Measurements from ENCODE around the gene NBPF14.

The NBPF14 gene

DNA sequence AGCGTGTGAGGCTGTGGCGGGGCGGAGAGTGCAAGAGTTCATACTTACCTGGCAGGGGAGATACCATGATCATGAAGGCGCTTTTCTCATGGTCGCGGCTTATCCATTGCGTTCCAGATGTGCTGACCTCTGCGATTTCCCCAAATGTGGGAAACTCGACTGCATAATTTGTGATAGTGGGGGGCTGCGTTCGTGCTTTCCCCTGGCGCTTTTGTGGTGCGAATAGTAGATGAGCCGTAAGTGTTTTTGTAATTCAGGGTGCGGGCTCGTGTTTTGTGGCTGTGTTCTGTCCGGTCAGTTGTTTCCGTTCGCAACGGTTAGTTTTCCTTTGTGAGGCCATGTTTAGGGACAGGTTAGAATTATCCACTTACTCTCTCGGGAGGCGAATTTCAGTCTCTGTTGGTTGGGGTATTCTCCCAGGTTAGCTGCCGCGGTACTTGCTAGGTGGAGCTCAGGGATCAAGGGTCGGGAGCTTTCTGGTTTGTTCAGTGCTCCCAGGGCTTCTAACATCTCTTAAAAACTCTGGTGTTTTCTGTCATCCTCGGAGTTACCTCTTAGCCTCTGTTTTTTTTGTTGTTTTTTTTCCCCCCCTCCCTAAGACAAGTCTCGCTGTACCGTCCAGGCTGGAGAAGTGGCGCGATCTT is 73.1 kb downstream of the NBPF14 start (continued):
- peak; percentile 97 for TF ChIP-seq ZNF391 (tag by site-specific recombination; IDR thresholded peaks at IDR 0.05; ENCODE audit: borderline replicate concordance, low read depth)
- TF ChIP-seq ZNF843 (tag by site-specific recombination; IDR thresholded peaks at IDR 0.05): peak; percentile 83
- peak; percentile 82 for TF ChIP-seq ZNF146 (tag by site-specific recombination; IDR thresholded peaks at IDR 0.05)
- TF ChIP-seq ZNF324 (tag by site-specific recombination; IDR thresholded peaks at IDR 0.05): peak; percentile 95
- TF ChIP-seq, protein P1, sequence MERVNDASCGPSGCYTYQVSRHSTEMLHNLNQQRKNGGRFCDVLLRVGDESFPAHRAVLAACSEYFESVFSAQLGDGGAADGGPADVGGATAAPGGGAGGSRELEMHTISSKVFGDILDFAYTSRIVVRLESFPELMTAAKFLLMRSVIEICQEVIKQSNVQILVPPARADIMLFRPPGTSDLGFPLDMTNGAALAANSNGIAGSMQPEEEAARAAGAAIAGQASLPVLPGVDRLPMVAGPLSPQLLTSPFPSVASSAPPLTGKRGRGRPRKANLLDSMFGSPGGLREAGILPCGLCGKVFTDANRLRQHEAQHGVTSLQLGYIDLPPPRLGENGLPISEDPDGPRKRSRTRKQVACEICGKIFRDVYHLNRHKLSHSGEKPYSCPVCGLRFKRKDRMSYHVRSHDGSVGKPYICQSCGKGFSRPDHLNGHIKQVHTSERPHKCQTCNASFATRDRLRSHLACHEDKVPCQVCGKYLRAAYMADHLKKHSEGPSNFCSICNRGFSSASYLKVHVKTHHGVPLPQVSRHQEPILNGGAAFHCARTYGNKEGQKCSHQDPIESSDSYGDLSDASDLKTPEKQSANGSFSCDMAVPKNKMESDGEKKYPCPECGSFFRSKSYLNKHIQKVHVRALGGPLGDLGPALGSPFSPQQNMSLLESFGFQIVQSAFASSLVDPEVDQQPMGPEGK (tag by site-specific recombination; IDR thresholded peaks at IDR 0.05): peak; percentile 92
- TF ChIP-seq ZNF624 (tag by site-specific recombination; IDR thresholded peaks at IDR 0.05): peak; percentile 86; the same call in 1 of the 2 replicates
- TF ChIP-seq KLF8 (tag by site-specific recombination; IDR thresholded peaks at IDR 0.05): peak; percentile 93
- peak; percentile 85 for TF ChIP-seq KLF7 (tag by site-specific recombination; IDR thresholded peaks at IDR 0.05; ENCODE audit: borderline replicate concordance)
- TF ChIP-seq, protein P2, sequence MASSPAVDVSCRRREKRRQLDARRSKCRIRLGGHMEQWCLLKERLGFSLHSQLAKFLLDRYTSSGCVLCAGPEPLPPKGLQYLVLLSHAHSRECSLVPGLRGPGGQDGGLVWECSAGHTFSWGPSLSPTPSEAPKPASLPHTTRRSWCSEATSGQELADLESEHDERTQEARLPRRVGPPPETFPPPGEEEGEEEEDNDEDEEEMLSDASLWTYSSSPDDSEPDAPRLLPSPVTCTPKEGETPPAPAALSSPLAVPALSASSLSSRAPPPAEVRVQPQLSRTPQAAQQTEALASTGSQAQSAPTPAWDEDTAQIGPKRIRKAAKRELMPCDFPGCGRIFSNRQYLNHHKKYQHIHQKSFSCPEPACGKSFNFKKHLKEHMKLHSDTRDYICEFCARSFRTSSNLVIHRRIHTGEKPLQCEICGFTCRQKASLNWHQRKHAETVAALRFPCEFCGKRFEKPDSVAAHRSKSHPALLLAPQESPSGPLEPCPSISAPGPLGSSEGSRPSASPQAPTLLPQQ (tag by site-specific recombination; IDR thresholded peaks at IDR 0.05): peak; percentile 80
- TF ChIP-seq ZNF18 (tag by site-specific recombination; IDR thresholded peaks at IDR 0.05): peak; percentile 95
- peak; percentile 52 for TF ChIP-seq HOXD13 (CRISPR knock-in tag; IDR thresholded peaks at IDR 0.05; ENCODE audit: borderline replicate concordance)
- TF ChIP-seq, protein P3, sequence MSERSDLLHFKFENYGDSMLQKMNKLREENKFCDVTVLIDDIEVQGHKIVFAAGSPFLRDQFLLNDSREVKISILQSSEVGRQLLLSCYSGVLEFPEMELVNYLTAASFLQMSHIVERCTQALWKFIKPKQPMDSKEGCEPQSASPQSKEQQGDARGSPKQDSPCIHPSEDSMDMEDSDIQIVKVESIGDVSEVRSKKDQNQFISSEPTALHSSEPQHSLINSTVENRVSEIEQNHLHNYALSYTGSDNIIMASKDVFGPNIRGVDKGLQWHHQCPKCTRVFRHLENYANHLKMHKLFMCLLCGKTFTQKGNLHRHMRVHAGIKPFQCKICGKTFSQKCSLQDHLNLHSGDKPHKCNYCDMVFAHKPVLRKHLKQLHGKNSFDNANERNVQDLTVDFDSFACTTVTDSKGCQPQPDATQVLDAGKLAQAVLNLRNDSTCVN (tag by site-specific recombination; optimal IDR thresholded peaks at IDR 0.05): peak; percentile 58
- peak; percentile 90 for TF ChIP-seq ZNF629 (tag by site-specific recombination; IDR thresholded peaks at IDR 0.05)
- peak; percentile 89; the same call in 1 of the 2 replicates for TF ChIP-seq ZFP41 (tag by site-specific recombination; IDR thresholded peaks at IDR 0.05; ENCODE audit: borderline replicate concordance)
- peak; percentile 67; the same call in 1 of the 2 replicates for TF ChIP-seq GFI1B (tag by site-specific recombination; IDR thresholded peaks at IDR 0.05)
- TF ChIP-seq ZNF449 (tag by site-specific recombination; IDR thresholded peaks at IDR 0.05): peak; percentile 90
- peak; percentile 61 for TF ChIP-seq SP3 (tag by site-specific recombination; IDR thresholded peaks at IDR 0.05)
- TF ChIP-seq BCL11A (tag by site-specific recombination; IDR thresholded peaks at IDR 0.05; ENCODE audit: low read depth): peak; percentile 88
- peak; percentile 71; the same call in 1 of the 2 replicates for TF ChIP-seq ZNF610 (tag by site-specific recombination; IDR thresholded peaks at IDR 0.05; ENCODE audit: borderline replicate concordance)
- peak; percentile 93 for TF ChIP-seq SP7 (tag by site-specific recombination; IDR thresholded peaks at IDR 0.05)
- TF ChIP-seq ZSCAN23 (tag by site-specific recombination; IDR thresholded peaks at IDR 0.05): peak; percentile 96
- peak; percentile 8 for TF ChIP-seq ZBTB21 (tag by site-specific recombination; IDR thresholded peaks at IDR 0.05)
- peak; percentile 99 for TF ChIP-seq ZNF660 (tag by site-specific recombination; IDR thresholded peaks at IDR 0.05)
- peak; percentile 85 for TF ChIP-seq ZNF239 (tag by site-specific recombination; IDR thresholded peaks at IDR 0.05)
- peak; percentile 82 for TF ChIP-seq ZNF423 (tag by site-specific recombination; IDR thresholded peaks at IDR 0.05)
- TF ChIP-seq ZNF600 (tag by site-specific recombination; IDR thresholded peaks at IDR 0.05): peak; percentile 99
- TF ChIP-seq PBX3 (CRISPR knock-in tag; IDR thresholded peaks at IDR 0.05): 0 out of 2 replicates have a peak, but pooled peaks have one; percentile 61
- TF ChIP-seq KLF1 (tag by site-specific recombination; IDR thresholded peaks at IDR 0.05): peak; percentile 42; the same call in 1 of the 2 replicates
- peak; percentile 29; the same call in 1 of the 2 replicates for TF ChIP-seq SCRT1 (tag by site-specific recombination; IDR thresholded peaks at IDR 0.05; ENCODE audit: borderline replicate concordance)
- peak; percentile 91 for TF ChIP-seq ZBTB17 (tag by site-specific recombination; IDR thresholded peaks at IDR 0.05)
- peak; percentile 89 for TF ChIP-seq OVOL3 (tag by site-specific recombination; IDR thresholded peaks at IDR 0.05)
- peak; percentile 82 for TF ChIP-seq YY1 (tag by site-specific recombination; IDR thresholded peaks at IDR 0.05)

Measured in HEK293 (cell line).